ENCODE results near the gene HLA-DQA1. TPM values are rescaled to one million over a fixed set of nuclear protein-coding genes. Genes with fewer than 3 reads are reported as not detected.

Gene HLA-DQA1
- total and polyA plus RNA-seq, 10 of the 15 experiments (the other 5 are each of a cell fraction or from before 2014, with no cell fraction given), result 289 to 1,769 (median 460) TPM

GRCh38 chr6:32609731-32610640 lies 27.2 kb upstream of the HLA-DQA1 start (continued):
- TF ChIP-seq ZNF274 (IDR thresholded peaks at IDR 0.05; ENCODE audit: insufficient read depth, insufficient read length), result no peak
- TF ChIP-seq SMAD1 (IDR thresholded peaks at IDR 0.05; ENCODE audit: low read depth, partially characterized antibody), result peak; percentile 89
- TF ChIP-seq MEF2A (IDR thresholded peaks at IDR 0.05; ENCODE audit: insufficient read depth, low read depth, low read length), result no peak
- TF ChIP-seq ZBTB4 (CRISPR knock-in tag; IDR thresholded peaks at IDR 0.05), result no peak
- no peak for TF ChIP-seq BMI1 (IDR thresholded peaks at IDR 0.05; ENCODE audit: borderline replicate concordance)
- no peak for TF ChIP-seq STAT1 (conservative IDR thresholded peaks at IDR 0.05)
- TF ChIP-seq MYC (IDR thresholded peaks at IDR 0.05; ENCODE audit: insufficient read depth, insufficient read length, insufficient replicate concordance, low read length, severe bottlenecking), result no peak
- no peak for TF ChIP-seq CHD1 (IDR thresholded peaks at IDR 0.05; ENCODE audit: low read depth, low read length)
- TF ChIP-seq SPI1 (IDR thresholded peaks at IDR 0.05; ENCODE audit: borderline replicate concordance, insufficient read depth, low read depth, low read length), result peak; percentile 44; the same call in 1 of the 2 replicates
- peak; percentile 42; the same call in 1 of the 2 replicates for TF ChIP-seq NR2F1 (conservative IDR thresholded peaks at IDR 0.05)
- no peak for TF ChIP-seq JUND (IDR thresholded peaks at IDR 0.05; ENCODE audit: low read depth, low read length)
- TF ChIP-seq DPF2 (IDR thresholded peaks at IDR 0.05), result peak; percentile 62
- no peak for TF ChIP-seq LARP7 (IDR thresholded peaks at IDR 0.05)
- TF ChIP-seq RELB (IDR thresholded peaks at IDR 0.05; ENCODE audit: low read depth), result peak; percentile 96
- TF ChIP-seq RUNX3 (IDR thresholded peaks at IDR 0.05; ENCODE audit: low read length), result peak; percentile 85
- TF ChIP-seq HSF1 (IDR thresholded peaks at IDR 0.05; ENCODE audit: low read depth, low read length), result no peak
- no peak for TF ChIP-seq CUX1 (IDR thresholded peaks at IDR 0.05; ENCODE audit: insufficient replicate concordance, low read depth, low read length)
